ENCODE data around the gene BEX4. TPM values are rescaled to one million over a fixed set of nuclear protein-coding genes. Genes with fewer than 3 reads are reported as not detected.
"Not testable (repeated sequence)": the region's sequence is repeated elsewhere in the genome, so short reads cannot be mapped to it uniquely, and the experiment has no call there.

Gene BEX4
- total RNA-seq, 1 donor: 7.9 TPM

DNA sequence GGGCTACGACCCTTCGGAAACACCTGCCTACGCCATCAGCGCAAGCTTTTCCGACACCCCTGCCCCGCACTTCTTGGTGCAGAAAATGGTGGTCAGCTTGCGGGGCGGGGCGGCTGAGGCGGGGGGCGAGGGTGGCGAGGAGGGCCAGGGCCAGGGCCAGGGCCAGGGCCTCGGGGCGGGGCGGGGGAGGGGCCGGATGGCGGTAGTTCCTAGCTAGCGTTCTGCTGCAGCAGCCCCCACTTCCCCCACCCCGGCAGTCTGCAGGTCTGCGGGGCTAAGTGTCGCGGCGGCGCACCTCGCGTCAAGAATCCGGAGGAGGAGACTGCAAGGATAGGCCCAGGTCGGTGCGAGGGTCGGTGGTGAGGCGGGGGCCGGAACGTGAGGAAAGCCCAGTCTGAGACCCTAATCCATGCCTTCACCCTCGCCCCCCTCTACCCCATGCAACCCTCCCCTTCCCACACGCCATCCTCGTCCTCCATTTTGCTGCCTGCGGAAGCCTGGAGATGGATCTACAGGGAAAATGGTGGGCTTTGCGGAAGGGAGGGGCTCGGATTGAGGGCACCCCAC, 600 bp downstream of the BEX4 start:
- TF ChIP-seq, protein P1, sequence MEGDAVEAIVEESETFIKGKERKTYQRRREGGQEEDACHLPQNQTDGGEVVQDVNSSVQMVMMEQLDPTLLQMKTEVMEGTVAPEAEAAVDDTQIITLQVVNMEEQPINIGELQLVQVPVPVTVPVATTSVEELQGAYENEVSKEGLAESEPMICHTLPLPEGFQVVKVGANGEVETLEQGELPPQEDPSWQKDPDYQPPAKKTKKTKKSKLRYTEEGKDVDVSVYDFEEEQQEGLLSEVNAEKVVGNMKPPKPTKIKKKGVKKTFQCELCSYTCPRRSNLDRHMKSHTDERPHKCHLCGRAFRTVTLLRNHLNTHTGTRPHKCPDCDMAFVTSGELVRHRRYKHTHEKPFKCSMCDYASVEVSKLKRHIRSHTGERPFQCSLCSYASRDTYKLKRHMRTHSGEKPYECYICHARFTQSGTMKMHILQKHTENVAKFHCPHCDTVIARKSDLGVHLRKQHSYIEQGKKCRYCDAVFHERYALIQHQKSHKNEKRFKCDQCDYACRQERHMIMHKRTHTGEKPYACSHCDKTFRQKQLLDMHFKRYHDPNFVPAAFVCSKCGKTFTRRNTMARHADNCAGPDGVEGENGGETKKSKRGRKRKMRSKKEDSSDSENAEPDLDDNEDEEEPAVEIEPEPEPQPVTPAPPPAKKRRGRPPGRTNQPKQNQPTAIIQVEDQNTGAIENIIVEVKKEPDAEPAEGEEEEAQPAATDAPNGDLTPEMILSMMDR (IDR thresholded peaks at IDR 0.05; ENCODE audit: insufficient read depth, low read length): no peak
- no peak for DNase-seq (ENCODE audit: low read depth)
- peak overlapping the region; percentile 60 for H3K4me3 ChIP-seq (ENCODE audit: low read depth, low read length)

DNA sequence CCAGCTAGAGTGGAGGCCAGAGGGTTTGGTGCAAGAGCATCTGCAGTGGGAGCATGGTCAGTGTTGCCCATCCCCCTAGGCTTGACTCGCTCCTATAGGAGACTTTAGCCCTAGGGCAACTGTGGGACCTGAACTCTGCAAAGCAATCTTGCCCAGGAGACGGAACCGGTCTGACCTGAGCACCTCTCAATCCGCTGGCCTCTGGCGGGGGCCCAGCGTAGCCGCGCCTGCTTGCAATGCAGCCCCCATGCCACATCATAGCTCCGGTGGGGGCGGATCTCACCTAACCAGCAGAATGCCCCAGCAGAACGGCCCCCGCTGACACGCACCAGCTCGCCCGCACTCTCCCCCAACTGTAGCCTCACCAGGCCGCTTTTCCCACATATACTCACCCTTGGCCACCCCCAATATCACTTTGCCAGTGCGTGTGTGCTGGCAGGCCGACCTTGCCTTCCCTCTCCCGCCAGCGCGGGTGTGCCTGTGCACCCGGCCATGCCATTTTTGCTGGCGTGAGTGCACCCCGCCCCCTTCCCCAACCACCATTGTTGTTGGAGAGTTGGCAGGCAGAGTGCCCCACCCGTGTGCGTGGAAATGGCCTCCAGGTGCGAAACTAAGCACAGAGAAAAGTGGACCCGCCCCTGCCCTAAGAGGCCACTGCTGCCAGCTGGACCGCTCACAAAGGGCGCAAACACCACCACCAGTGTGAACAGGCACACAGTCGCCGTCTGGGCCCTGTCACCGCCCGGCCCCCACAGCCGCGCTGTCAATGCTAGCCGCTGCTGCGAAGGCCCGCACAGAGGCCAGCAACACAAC, 5.8 kb downstream of the BEX4 start:
- no peak overlapping the region for H3K4me3 ChIP-seq (ENCODE audit: low read depth, low read length)
- TF ChIP-seq, protein P1 (IDR thresholded peaks at IDR 0.05; ENCODE audit: insufficient read depth, low read length): no peak
- DNase-seq (ENCODE audit: low read depth): no peak

DNA sequence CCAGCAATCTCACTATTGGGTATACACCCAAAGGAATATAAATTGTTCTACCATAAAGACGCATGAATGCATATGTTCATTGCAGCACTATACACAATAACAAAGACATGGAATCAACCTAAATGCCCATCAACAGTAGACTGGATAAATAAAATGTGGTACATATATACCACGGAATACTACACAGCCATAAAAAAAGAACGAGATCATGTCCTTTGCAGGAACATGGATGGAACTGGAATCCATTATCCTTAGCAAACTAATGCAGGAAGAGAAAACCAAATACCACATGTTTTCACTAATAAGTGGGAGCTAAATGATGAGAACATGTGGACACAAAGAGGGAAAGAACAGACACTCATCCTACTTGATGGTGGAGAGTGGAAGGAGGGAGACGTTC, 11.0 kb downstream of the BEX4 start:
- not testable (repeated sequence) for DNase-seq (ENCODE audit: low read depth)

DNA sequence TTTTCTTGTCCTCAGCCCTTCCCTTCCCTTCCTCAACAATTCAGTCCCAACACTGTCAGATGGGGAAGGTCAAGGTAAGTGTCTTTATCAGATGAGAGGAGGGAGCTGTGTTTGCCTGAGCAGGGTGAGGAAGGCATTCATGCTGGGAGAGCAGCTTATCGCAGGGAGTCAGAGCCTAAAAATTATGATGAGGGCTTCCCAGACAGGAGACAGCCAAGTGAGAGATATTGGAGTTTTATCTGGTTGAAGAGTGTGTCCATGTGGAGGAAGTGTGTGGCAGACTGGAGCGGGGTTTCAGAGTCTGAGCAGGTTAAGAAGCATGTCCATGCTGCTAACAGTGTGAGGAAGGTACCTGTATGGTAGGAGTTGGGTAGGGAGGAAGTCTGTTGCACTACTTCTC, 18.4 kb downstream of the BEX4 start:
- DNase-seq (ENCODE audit: low read depth): no peak
- TF ChIP-seq, protein P1 (IDR thresholded peaks at IDR 0.05; ENCODE audit: insufficient read depth, low read length): no peak
- no peak overlapping the region for H3K4me3 ChIP-seq (ENCODE audit: low read depth, low read length)

More for the DNA sequence above, 11.0 kb downstream of the BEX4 start:
- H3K4me3 ChIP-seq (ENCODE audit: low read depth, low read length): not testable (repeated sequence)

DNA sequence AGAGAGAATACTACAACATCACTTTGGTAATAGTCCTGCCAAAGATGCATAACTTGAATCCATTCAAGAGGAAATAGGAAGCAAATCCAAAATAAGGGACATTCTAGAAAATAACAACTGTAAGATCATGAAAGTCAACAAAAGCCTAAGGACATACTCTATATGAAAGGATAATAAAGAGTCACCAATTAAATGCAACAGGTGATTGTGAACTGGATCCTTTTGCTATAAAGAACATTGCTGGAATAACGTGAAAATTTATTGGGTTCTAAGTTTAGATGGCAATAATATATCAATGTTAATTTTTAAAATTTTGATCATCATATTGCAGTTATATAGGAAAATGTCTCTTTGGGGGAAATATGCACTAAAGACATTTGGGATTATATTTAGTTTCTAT, 20.0 kb downstream of the BEX4 start:
- no peak overlapping the region for H3K4me3 ChIP-seq (ENCODE audit: low read depth, low read length)
- TF ChIP-seq, protein P1 (IDR thresholded peaks at IDR 0.05; ENCODE audit: insufficient read depth, low read length): no peak
- no peak for DNase-seq (ENCODE audit: low read depth)

DNA sequence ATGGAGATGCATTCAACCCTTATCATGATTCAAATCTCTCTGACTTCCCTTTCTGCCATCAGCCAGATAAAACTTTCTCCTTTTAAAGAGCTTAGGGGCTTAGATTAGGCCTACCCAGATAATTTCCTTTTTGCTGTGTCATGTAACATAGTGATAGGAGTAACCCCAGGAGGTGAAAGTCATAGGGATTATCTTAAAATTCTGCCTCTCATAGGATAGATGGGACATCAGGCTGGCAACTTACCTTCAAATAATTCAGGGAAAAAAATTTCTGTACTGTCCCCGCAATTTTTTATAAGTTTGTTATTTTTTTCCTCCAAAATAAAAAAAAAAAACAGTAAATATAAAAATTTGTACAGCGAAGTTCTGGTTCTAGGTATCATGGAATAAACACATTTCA, 20.7 kb downstream of the BEX4 start:
- not testable (repeated sequence) for H3K4me3 ChIP-seq (ENCODE audit: low read depth, low read length); DNase-seq (ENCODE audit: low read depth)

DNA sequence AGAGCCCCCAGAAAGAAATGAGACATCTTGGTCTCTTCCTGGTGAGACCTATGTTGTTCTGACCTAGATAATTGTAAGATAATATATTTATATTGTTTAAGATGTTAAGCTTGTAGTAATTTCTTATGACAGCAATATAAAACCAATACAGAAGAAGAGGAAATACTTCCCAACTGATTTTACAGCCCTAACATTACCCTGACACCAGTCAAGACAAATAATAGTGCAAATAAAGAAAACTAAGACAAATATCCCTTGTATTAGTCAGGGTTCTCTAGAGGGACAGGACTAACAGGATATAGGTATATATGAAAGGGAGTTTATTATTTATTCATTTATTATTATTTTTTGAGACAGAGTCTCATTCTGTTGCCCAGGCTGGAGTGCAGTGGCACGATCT, 21.4 kb downstream of the BEX4 start:
- no peak for DNase-seq (ENCODE audit: low read depth)
- no peak overlapping the region for H3K4me3 ChIP-seq (ENCODE audit: low read depth, low read length)
- TF ChIP-seq, protein P1 (IDR thresholded peaks at IDR 0.05; ENCODE audit: insufficient read depth, low read length): no peak

DNA sequence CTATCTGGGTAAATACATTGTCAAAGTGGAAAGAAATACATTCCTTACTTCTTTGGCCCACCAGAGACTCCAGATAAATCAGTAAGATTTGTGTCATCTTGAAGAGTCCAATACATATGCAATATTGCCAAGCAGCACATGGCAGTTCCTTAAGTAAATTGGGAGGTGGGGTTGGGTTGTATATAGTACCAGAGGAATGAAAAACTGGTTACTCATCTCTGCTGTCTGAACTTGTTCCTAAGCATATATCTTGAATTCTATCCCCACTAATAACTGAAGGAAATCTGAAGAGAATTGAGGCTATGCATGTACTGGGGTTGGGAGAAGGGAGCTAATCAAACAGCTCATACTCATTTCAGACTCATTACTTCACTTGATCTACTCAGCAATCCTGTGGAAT, 25.2 kb downstream of the BEX4 start:
- H3K4me3 ChIP-seq (ENCODE audit: low read depth, low read length): no peak overlapping the region
- TF ChIP-seq, protein P1 (IDR thresholded peaks at IDR 0.05; ENCODE audit: insufficient read depth, low read length): no peak
- DNase-seq (ENCODE audit: low read depth): no peak

Measured in fibroblast of the aortic adventitia (primary cell).